Neural cell (in vitro differentiated cells): ENCODE measurements around the gene ANKMY1. TPM values are rescaled to one million over a fixed set of nuclear protein-coding genes. Genes with fewer than 3 reads are reported as not detected.

Experiments used
- H2AFZ ChIP-seq: fragments of 200-600, 300-800 bp; sonication (generic), shearing (Covaris generic); 2 replicates; pipeline ENCODE4 v1.6.0; 2014; ENCODE audit warnings: low read depth, mild to moderate bottlenecking, antibody characterized with exemption, low read length, moderate library complexity
- H3F3A ChIP-seq: fragments of 200-600 bp; shearing (Covaris generic); 2 replicates; pipeline ENCODE4 v1.6.1; 2016; ENCODE audit warnings: mild to moderate bottlenecking, moderate library complexity, mixed read lengths, antibody characterized with exemption, low read length; ENCODE audit not compliant: insufficient read depth, poor library complexity, severe bottlenecking
- H3K27ac ChIP-seq: fragments of 200-600, 300-800 bp; sonication (generic), shearing (Covaris generic); 2 replicates; pipeline ENCODE4 v1.5.1; 2014; ENCODE audit warnings: mild to moderate bottlenecking, low read length, moderate library complexity
- H3K27me3 ChIP-seq: fragments of 300-800, 200-600 bp; sonication (generic), shearing (Covaris generic); 2 replicates; pipeline ENCODE4 v1.6.0; 2014; ENCODE audit warnings: mild to moderate bottlenecking, low read depth, low read length, moderate library complexity; ENCODE audit not compliant: insufficient read depth
- H3K36me3 ChIP-seq: fragments of 300-800, 200-600 bp; sonication (generic), shearing (Covaris generic); 2 replicates; pipeline ENCODE4 v1.5.1; 2014; ENCODE audit warnings: mild to moderate bottlenecking, antibody characterized with exemption, low read length, moderate library complexity; ENCODE audit not compliant: insufficient read depth
- H3K4me2 ChIP-seq: fragments of 300-800, 200-600 bp; sonication (generic), shearing (Covaris generic); 2 replicates; pipeline ENCODE4 v1.6.0; 2014; ENCODE audit warnings: mild to moderate bottlenecking, low read length
- H3K4me3 ChIP-seq: fragments of 300-800, 200-600 bp; sonication (generic), shearing (Covaris generic); 2 replicates; pipeline ENCODE4 v1.5.1; 2014; ENCODE audit warnings: mild to moderate bottlenecking, low read length, moderate library complexity
- H3K79me2 ChIP-seq: fragments of 200-600 bp; shearing (Covaris generic); replicated peaks from 2 replicates; pipeline ENCODE4 v1.6.0; 2014; ENCODE audit warnings: mild to moderate bottlenecking, low read length, moderate library complexity; ENCODE audit not compliant: insufficient read depth
- H3K9ac ChIP-seq: fragments of 300-800, 200-600 bp; sonication (generic), shearing (Covaris generic); 2 replicates; pipeline ENCODE4 v1.6.1; 2016; ENCODE audit warnings: mild to moderate bottlenecking, low read length, mixed read lengths
- H3K9me2 ChIP-seq: fragments of 200-600 bp; shearing (Covaris generic); 2 replicates; pipeline ENCODE4 v1.6.1; 2016; ENCODE audit warnings: mild to moderate bottlenecking, low read length, mixed read lengths; ENCODE audit not compliant: insufficient read depth
- H3K9me3 ChIP-seq: fragments of 200-600, 300-800 bp; sonication (generic), shearing (Covaris generic); 2 replicates; pipeline ENCODE4 v1.6.1; 2016; ENCODE audit warnings: mild to moderate bottlenecking, mixed run types, low read length, moderate library complexity, mixed read lengths
- H4K20me1 ChIP-seq: fragments of 200-600 bp; shearing (Covaris generic); 2 replicates; pipeline ENCODE4 v1.6.1; 2016; ENCODE audit warnings: mild to moderate bottlenecking, mixed run types; ENCODE audit not compliant: insufficient read depth
- CTCF ChIP-seq: fragments of 450-650 bp; IDR thresholded peaks from 2 replicates; pipeline ENCODE4 v1.5.1; 2014; ENCODE audit warnings: antibody characterized with exemption, mild to moderate bottlenecking, moderate library complexity; ENCODE audit not compliant: poor library complexity, severe bottlenecking
- EP300 ChIP-seq: fragments of 450-650 bp; conservative IDR thresholded peaks from 2 replicates; pipeline ENCODE4 v1.6.1; 2014; ENCODE audit warnings: antibody characterized with exemption, mild to moderate bottlenecking, moderate library complexity; ENCODE audit not compliant: poor library complexity, severe bottlenecking
- EZH2 ChIP-seq: fragments of 200-600, 300-800 bp; shearing (Covaris generic), sonication (generic); IDR thresholded peaks from 2 replicates; pipeline ENCODE4 v1.6.1; 2014; ENCODE audit warnings: antibody characterized with exemption, low read length, borderline replicate concordance, mild to moderate bottlenecking; ENCODE audit not compliant: insufficient read depth, poor library complexity, severe bottlenecking
- MXI1 ChIP-seq: fragments of 450-650 bp; conservative IDR thresholded peaks from 2 replicates; pipeline ENCODE4 v1.6.1; 2014; ENCODE audit warnings: antibody characterized with exemption, mild to moderate bottlenecking; ENCODE audit not compliant: poor library complexity, severe bottlenecking
- POLR2AphosphoS5 ChIP-seq: IDR thresholded peaks from 2 replicates; pipeline ENCODE4 v1.6.1; 2012
- RAD21 ChIP-seq: fragments of 450-650 bp; conservative IDR thresholded peaks from 2 replicates; pipeline ENCODE4 v1.6.1; 2014; ENCODE audit warnings: antibody characterized with exemption, mild to moderate bottlenecking, moderate library complexity
- SMC3 ChIP-seq: fragments of 450-650 bp; conservative IDR thresholded peaks from 2 replicates; pipeline ENCODE4 v1.6.1; 2014; ENCODE audit warnings: antibody characterized with exemption, mild to moderate bottlenecking, moderate library complexity; ENCODE audit not compliant: poor library complexity
- TAF1 ChIP-seq: IDR thresholded peaks from 2 replicates; pipeline ENCODE4 v1.6.1; 2012; ENCODE audit warnings: low read depth
- polyA plus RNA-seq: library from polyadenylated mRNA; depleted of rRNA; stranded (reverse); fragments of >200 nt; gene quantifications from 2 replicates; pipeline ENCODE4 v1.2.3, GENCODE V29; 2014
- TF ChIP-seq, protein P1 (sequence below): IDR thresholded peaks from 2 replicates; pipeline ENCODE4 v1.6.1; 2012; ENCODE audit warnings: borderline replicate concordance

Gene ANKMY1
- polyA plus RNA-seq, 1 donor from 2014 or later, result 6.6 TPM

DNA sequence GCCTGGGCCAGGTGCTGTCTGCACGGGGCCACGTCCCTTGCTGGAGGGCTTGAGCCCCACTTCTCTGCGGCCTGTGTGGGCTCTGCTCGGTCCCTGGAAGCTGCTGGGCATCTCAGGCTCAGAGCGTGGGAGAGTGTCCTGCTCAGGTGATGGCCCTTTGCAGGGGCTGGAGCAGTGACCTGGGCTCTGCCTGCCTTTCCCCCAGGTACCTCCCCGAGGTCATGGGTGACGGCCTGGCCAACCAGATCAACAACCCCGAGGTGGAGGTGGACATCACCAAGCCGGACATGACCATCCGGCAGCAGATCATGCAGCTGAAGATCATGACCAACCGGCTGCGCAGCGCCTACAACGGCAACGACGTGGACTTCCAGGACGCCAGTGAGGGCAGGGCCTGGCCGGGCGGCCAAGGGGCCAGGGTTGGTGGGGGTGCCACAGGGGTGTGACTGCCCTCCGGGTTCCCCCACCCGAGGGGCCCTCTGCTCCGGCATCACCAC, 92.5 kb downstream of the ANKMY1 start:
- no peaks in the 10 kb centered on the region for H3K9me3 ChIP-seq
- no peak overlapping the region for H3K4me2 ChIP-seq
- no peak for TF ChIP-seq MXI1
- TF ChIP-seq RAD21, result no peak
- no peak for TF ChIP-seq TAF1
- TF ChIP-seq POLR2AphosphoS5, result no peak
- TF ChIP-seq CTCF, result no peak
- no peak for TF ChIP-seq SMC3
- TF ChIP-seq EP300, result no peak
- TF ChIP-seq EZH2, result no peak
- TF ChIP-seq, protein P1, sequence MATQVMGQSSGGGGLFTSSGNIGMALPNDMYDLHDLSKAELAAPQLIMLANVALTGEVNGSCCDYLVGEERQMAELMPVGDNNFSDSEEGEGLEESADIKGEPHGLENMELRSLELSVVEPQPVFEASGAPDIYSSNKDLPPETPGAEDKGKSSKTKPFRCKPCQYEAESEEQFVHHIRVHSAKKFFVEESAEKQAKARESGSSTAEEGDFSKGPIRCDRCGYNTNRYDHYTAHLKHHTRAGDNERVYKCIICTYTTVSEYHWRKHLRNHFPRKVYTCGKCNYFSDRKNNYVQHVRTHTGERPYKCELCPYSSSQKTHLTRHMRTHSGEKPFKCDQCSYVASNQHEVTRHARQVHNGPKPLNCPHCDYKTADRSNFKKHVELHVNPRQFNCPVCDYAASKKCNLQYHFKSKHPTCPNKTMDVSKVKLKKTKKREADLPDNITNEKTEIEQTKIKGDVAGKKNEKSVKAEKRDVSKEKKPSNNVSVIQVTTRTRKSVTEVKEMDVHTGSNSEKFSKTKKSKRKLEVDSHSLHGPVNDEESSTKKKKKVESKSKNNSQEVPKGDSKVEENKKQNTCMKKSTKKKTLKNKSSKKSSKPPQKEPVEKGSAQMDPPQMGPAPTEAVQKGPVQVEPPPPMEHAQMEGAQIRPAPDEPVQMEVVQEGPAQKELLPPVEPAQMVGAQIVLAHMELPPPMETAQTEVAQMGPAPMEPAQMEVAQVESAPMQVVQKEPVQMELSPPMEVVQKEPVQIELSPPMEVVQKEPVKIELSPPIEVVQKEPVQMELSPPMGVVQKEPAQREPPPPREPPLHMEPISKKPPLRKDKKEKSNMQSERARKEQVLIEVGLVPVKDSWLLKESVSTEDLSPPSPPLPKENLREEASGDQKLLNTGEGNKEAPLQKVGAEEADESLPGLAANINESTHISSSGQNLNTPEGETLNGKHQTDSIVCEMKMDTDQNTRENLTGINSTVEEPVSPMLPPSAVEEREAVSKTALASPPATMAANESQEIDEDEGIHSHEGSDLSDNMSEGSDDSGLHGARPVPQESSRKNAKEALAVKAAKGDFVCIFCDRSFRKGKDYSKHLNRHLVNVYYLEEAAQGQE, result no peak
- H3K4me3 ChIP-seq, result no peak overlapping the region
- no peaks in the 10 kb centered on the region for H3K9me2 ChIP-seq
- peaks cover 8% of the 10 kb centered on the region for H3K36me3 ChIP-seq
- no peaks in the 10 kb centered on the region for H3K27me3 ChIP-seq
- H3K9ac ChIP-seq, result no peak overlapping the region
- H3K27ac ChIP-seq, result no peak overlapping the region
- H2AFZ ChIP-seq, result no peak overlapping the region
- H4K20me1 ChIP-seq, result no peaks in the 10 kb centered on the region
- no peaks in the 10 kb centered on the region for H3F3A ChIP-seq
- H3K79me2 ChIP-seq, result no peaks in the 10 kb centered on the region

- no peak for TF ChIP-seq TAF1
- TF ChIP-seq CTCF, result no peak
- TF ChIP-seq RAD21, result no peak
- no peak for TF ChIP-seq SMC3
- TF ChIP-seq, protein P1, result no peak
- TF ChIP-seq EZH2, result no peak
- TF ChIP-seq POLR2AphosphoS5, result no peak
- no peak for TF ChIP-seq MXI1
- no peaks in the 10 kb centered on the region for H3K79me2 ChIP-seq
- H3K9ac ChIP-seq, result no peak overlapping the region
- H3K4me3 ChIP-seq, result no peak overlapping the region
- no peak overlapping the region for H2AFZ ChIP-seq
- no peaks in the 10 kb centered on the region for H3F3A ChIP-seq
- no peaks in the 10 kb centered on the region for H3K9me2 ChIP-seq
- H3K9me3 ChIP-seq, result no peaks in the 10 kb centered on the region
- no peaks in the 10 kb centered on the region for H4K20me1 ChIP-seq
- H3K36me3 ChIP-seq, result peaks cover 8% of the 10 kb centered on the region
- H3K27ac ChIP-seq, result no peak overlapping the region
- H3K4me2 ChIP-seq, result no peak overlapping the region
- no peaks in the 10 kb centered on the region for H3K27me3 ChIP-seq
These were observed 93.1 kb downstream of the ANKMY1 start for GRCh38 chr2:240464514-240465241.
